H1 (cell line): Measurements from ENCODE around the gene HRH3. TPM values are rescaled to one million over a fixed set of nuclear protein-coding genes. Genes with fewer than 3 reads are reported as not detected.

Experiments
- CTCF ChIA-PET: fragments of 300-600 bp; sonication (Branson Sonifier 250); formaldehyde crosslinking; loops from one replicate; lab custom pipeline; 2021; ENCODE audit not compliant: partially characterized antibody; lab: Charles Lee
- POLR2A ChIA-PET: fragments of 300-600 bp; sonication (Branson Sonifier 250); formaldehyde crosslinking; loops from one replicate; lab custom pipeline; 2021; ENCODE audit warnings: inconsistent platforms; ENCODE audit not compliant: partially characterized antibody; lab: Charles Lee
- DNase-seq, 2 experiments: peaks; one replicate each; pipeline versions ENCODE4 v3.0.0 to v3.0.0-alpha.2; 2010 to 2022; ENCODE audit warnings: low spot score in 2 of 2, low read depth in 1 of 2, mixed read lengths in 1 of 2
- FAIRE-seq: peaks from 2 replicates; lab custom pipeline; 2011; peaks lifted over from hg19 to GRCh38; lab: Jason Lieb, UNC
- H2AFZ ChIP-seq: 2 replicates; pipeline ENCODE4 v1.8.1; 2012; ENCODE audit warnings: low read length, inconsistent platforms
- H2AK5ac ChIP-seq: 2 replicates; pipeline ENCODE4 v1.6.1; 2013; ENCODE audit warnings: low read depth, low read length
- H2BK120ac ChIP-seq: replicated peaks from 2 replicates; pipeline ENCODE3; 2013; ENCODE audit warnings: low read depth, low read length, inconsistent platforms
- H2BK12ac ChIP-seq: 2 replicates; pipeline ENCODE4 v1.6.1; 2013; ENCODE audit warnings: low read depth, low read length
- H2BK15ac ChIP-seq: 2 replicates; pipeline ENCODE4 v1.6.1; 2013; ENCODE audit warnings: low read length
- H2BK20ac ChIP-seq: 2 replicates; pipeline ENCODE4 v1.6.1; 2013; ENCODE audit warnings: low read length
- H2BK5ac ChIP-seq: 2 replicates; pipeline ENCODE4 v1.6.1; 2013; ENCODE audit warnings: low read depth, low read length
- H3K14ac ChIP-seq: 2 replicates; pipeline ENCODE4 v1.6.1; 2013; ENCODE audit warnings: inconsistent platforms; ENCODE audit not compliant: insufficient read length
- H3K18ac ChIP-seq: 2 replicates; pipeline ENCODE4 v1.6.1; 2013; ENCODE audit warnings: low read length; ENCODE audit errors: extremely low read depth
- H3K23ac ChIP-seq: 2 replicates; pipeline ENCODE4 v1.6.1; 2013; ENCODE audit warnings: inconsistent platforms; ENCODE audit not compliant: insufficient read length
- H3K23me2 ChIP-seq: 2 replicates; pipeline ENCODE4 v1.6.1; 2013; ENCODE audit warnings: low read depth, low read length
- H3K27ac ChIP-seq: 2 replicates; pipeline ENCODE4 v1.6.1; 2011; ENCODE audit warnings: low read depth, low read length, inconsistent platforms
- H3K27me3 ChIP-seq, 4 experiments: replicated peaks in 1 of 4; 1 replicate in 1 of 4; 2 replicates in 3 of 4; pipeline versions ENCODE4 v1.6.1 to v1.8.1; 2011 to 2013; ENCODE audit warnings: low read length in 3 of 4, mild to moderate bottlenecking in 3 of 4, inconsistent platforms in 2 of 4, mixed read lengths in 2 of 4, moderate library complexity in 1 of 4; ENCODE audit not compliant: control insufficient read depth in 3 of 4, insufficient read depth in 3 of 4; ENCODE audit errors: extremely low read depth in 1 of 4
- H3K36me3 ChIP-seq, 4 experiments: 2 replicates each; pipeline versions ENCODE4 v1.6.1 to v1.8.1; 2011 to 2013; ENCODE audit warnings: mild to moderate bottlenecking in 4 of 4, low read length in 3 of 4, moderate library complexity in 2 of 4, control low read depth in 1 of 4, inconsistent platforms in 1 of 4; ENCODE audit not compliant: insufficient read depth in 4 of 4, control insufficient read depth in 2 of 4
- H3K4ac ChIP-seq: replicated peaks from 2 replicates; pipeline ENCODE3; 2013; ENCODE audit warnings: low read length, low read depth, mixed read lengths, inconsistent platforms; ENCODE audit not compliant: insufficient read length
- H3K4me1 ChIP-seq, 4 experiments: replicated peaks in 1 of 4; 1 replicate in 1 of 4; 2 replicates in 3 of 4; pipeline versions ENCODE4 v1.6.1 to v1.8.1; 2011 to 2013; ENCODE audit warnings: low read length in 3 of 4, inconsistent platforms in 2 of 4, mixed read lengths in 1 of 4; ENCODE audit not compliant: insufficient read depth in 4 of 4, control insufficient read depth in 3 of 4
- H3K4me2 ChIP-seq, 2 experiments: 2 replicates each; pipeline versions ENCODE4 v1.6.1 to v1.8.1; 2011 to 2013; ENCODE audit warnings: low read depth in 2 of 2, low read length in 2 of 2, control low read depth in 1 of 2, inconsistent platforms in 1 of 2, mild to moderate bottlenecking in 1 of 2; ENCODE audit not compliant: insufficient read depth in 1 of 2
- H3K4me3 ChIP-seq, 4 experiments: fragments of 200-600, 300-600 bp in 1 of 4; sonication (generic), shearing (Covaris generic), sonication (Bioruptor Twin) in 1 of 4; 2 replicates each; pipeline versions ENCODE4 v1.5.1 to v1.8.1; 2011 to 2016; ENCODE audit warnings: low read length in 4 of 4, low read depth in 3 of 4, control low read depth in 2 of 4, inconsistent platforms in 2 of 4, mild to moderate bottlenecking in 2 of 4, mixed read lengths in 1 of 4, moderate library complexity in 1 of 4; ENCODE audit not compliant: insufficient read depth in 2 of 4; ENCODE audit errors: extremely low read depth in 1 of 4
- H3K56ac ChIP-seq: replicated peaks from 2 replicates; pipeline ENCODE3; 2013; ENCODE audit warnings: low read depth, mild to moderate bottlenecking, mixed read lengths, low read length, inconsistent platforms; ENCODE audit not compliant: insufficient read length
- H3K79me1 ChIP-seq: 2 replicates; pipeline ENCODE4 v1.6.1; 2013; ENCODE audit warnings: low read depth, low read length, control low read depth
- H3K79me2 ChIP-seq, 2 experiments: 2 replicates each; pipeline versions ENCODE4 v1.6.1 to v1.8.1; 2012 to 2013; ENCODE audit warnings: low read length in 2 of 2, mild to moderate bottlenecking in 2 of 2, inconsistent platforms in 1 of 2; ENCODE audit not compliant: insufficient read depth in 2 of 2, control insufficient read depth in 1 of 2
- H3K9ac ChIP-seq, 4 experiments: replicated peaks in 1 of 4; 1 replicate in 1 of 4; 2 replicates in 3 of 4; pipeline versions ENCODE4 v1.6.1 to v1.8.1; 2011 to 2013; ENCODE audit warnings: low read depth in 3 of 4, low read length in 3 of 4, control low read depth in 2 of 4, mild to moderate bottlenecking in 2 of 4, moderate library complexity in 2 of 4, inconsistent platforms in 1 of 4; ENCODE audit errors: extremely low read depth in 1 of 4
- H3K9me3 ChIP-seq, 2 experiments: 2 replicates each; pipeline versions ENCODE4 v1.6.1 to v1.8.1; 2012 to 2013; ENCODE audit warnings: mild to moderate bottlenecking in 2 of 2, moderate library complexity in 2 of 2, control low read depth in 1 of 2, inconsistent platforms in 1 of 2, low read depth in 1 of 2, low read length in 1 of 2, mixed read lengths in 1 of 2; ENCODE audit not compliant: insufficient read depth in 2 of 2
- H4K20me1 ChIP-seq, 2 experiments: replicated peaks in 1 of 2; 2 replicates each; pipeline versions ENCODE3 to v1.8.1; 2011 to 2013; ENCODE audit warnings: inconsistent platforms in 2 of 2, low read length in 2 of 2, mild to moderate bottlenecking in 1 of 2; ENCODE audit not compliant: insufficient read depth in 2 of 2, control insufficient read depth in 1 of 2
- H4K5ac ChIP-seq: 2 replicates; pipeline ENCODE4 v1.6.1; 2013; ENCODE audit warnings: low read length, low read depth, mixed read lengths, inconsistent platforms; ENCODE audit not compliant: insufficient read length
- H4K8ac ChIP-seq: 2 replicates; pipeline ENCODE4 v1.8.0; 2013; ENCODE audit warnings: mild to moderate bottlenecking, moderate library complexity, low read length, inconsistent platforms; ENCODE audit not compliant: insufficient read depth; ENCODE audit errors: extremely low read depth
- H4K91ac ChIP-seq: replicated peaks from 2 replicates; pipeline ENCODE3; 2013; ENCODE audit warnings: low read length, mixed read lengths, inconsistent platforms; ENCODE audit not compliant: insufficient read length
- BACH1 ChIP-seq: IDR thresholded peaks from 2 replicates; pipeline ENCODE4 v1.6.1; 2012; ENCODE audit warnings: low read length, improper control_type of control experiment
- BRCA1 ChIP-seq: IDR thresholded peaks from 2 replicates; pipeline ENCODE4 v1.6.1; 2012; ENCODE audit warnings: low read depth, low read length, improper control_type of control experiment
- GTF2F1 ChIP-seq: IDR thresholded peaks from 2 replicates; pipeline ENCODE4 v1.6.1; 2012; ENCODE audit warnings: low read depth, low read length, improper control_type of control experiment, borderline replicate concordance
- JUND ChIP-seq: IDR thresholded peaks from 2 replicates; pipeline ENCODE4 v1.6.1; 2011; ENCODE audit warnings: mild to moderate bottlenecking, improper control_type of control experiment, low read length
- KDM5A ChIP-seq: fragments of 200-600 bp; IDR thresholded peaks from 2 replicates; pipeline ENCODE4 v1.7.1; 2012; ENCODE audit warnings: mild to moderate bottlenecking, low read length, inconsistent platforms, mixed read lengths
- RXRA ChIP-seq: IDR thresholded peaks from 2 replicates; pipeline ENCODE4 v1.6.1; 2011; ENCODE audit warnings: low read depth, mild to moderate bottlenecking, low read length, moderate library complexity; ENCODE audit not compliant: insufficient read depth
- SIN3A ChIP-seq, 2 experiments: IDR thresholded peaks in 1 of 2; conservative IDR thresholded peaks in 1 of 2; 2 replicates each; pipeline ENCODE4 v1.6.1; 2011 to 2012; ENCODE audit warnings: low read length in 2 of 2, improper control_type of control experiment in 1 of 2, low read depth in 1 of 2, mild to moderate bottlenecking in 1 of 2
- SUZ12 ChIP-seq: fragments of 200-600 bp; sonication (generic); IDR thresholded peaks from 2 replicates; pipeline ENCODE4 v1.6.1; 2012; ENCODE audit warnings: mild to moderate bottlenecking, inconsistent platforms, low read length, moderate library complexity, mixed read lengths
- TBP ChIP-seq: IDR thresholded peaks from 2 replicates; pipeline ENCODE4 v1.6.1; 2011; ENCODE audit warnings: low read depth, low read length, improper control_type of control experiment
- WGBS, 2 experiments: shearing (Covaris generic) in 1 of 2; methylation state at CpG; one replicate each; pipeline versions ENCODE4 v1.1.6 to v1.1.7; 2013 to 2015; ENCODE audit warnings: low lambda C conversion rate in 2 of 2, mixed read lengths in 2 of 2, inconsistent platforms in 1 of 2, low coverage in 1 of 2, missing lambda C conversion rate in 1 of 2; ENCODE audit not compliant: insufficient replicate concordance in 2 of 2, insufficient coverage in 1 of 2, insufficient read length in 1 of 2; ENCODE audit errors: extremely low coverage in 1 of 2, missing lambda C conversion rate in 1 of 2; 5-methylcytosine and 5-hydroxymethylcytosine counted together
- polyA plus RNA-seq, 7 experiments: library from polyadenylated mRNA; depleted of rRNA in 3 of 7; stranded (reverse) in 5 of 7; unstranded in 2 of 7; fragments of >200 nt in 5 of 7; fragments of 200-250 nt in 2 of 7; gene quantifications; 1 replicate in 5 of 7; 2 replicates in 1 of 7; 4 replicates in 1 of 7; pipeline versions ENCODE4 v1.2.1 to v1.2.3, GENCODE V29; 2011 to 2013; ENCODE audit warnings: missing spikeins in 2 of 7, mixed read lengths in 2 of 7
- total RNA-seq: library from RNA; stranded (reverse); fragmentation: NEBNext Ultra II Directional; extraction: Animal tissue kit (Norgen Biotek cat#: 25700); gene quantifications from 2 replicates; pipeline ENCODE4 v1.2.1, GENCODE V29; 2021
- TF ChIP-seq, protein P1 (sequence below), 3 experiments: IDR thresholded peaks; 1 replicate in 2 of 3; 2 replicates in 1 of 3; pipeline versions ENCODE4 v1.5.1 to v1.6.1; 2011; ENCODE audit warnings: low read length in 3 of 3, mild to moderate bottlenecking in 3 of 3, inconsistent platforms in 2 of 3, low read depth in 1 of 3, moderate library complexity in 1 of 3; ENCODE audit not compliant: insufficient read depth in 1 of 3; ENCODE audit errors: control extremely low read depth in 1 of 3

The HRH3 gene
- total and polyA plus RNA-seq, 2 of the 8 experiments (the other 6 are each of a cell fraction or from before 2014, with no cell fraction given), result 2.0 to 4.5 TPM

DNA sequence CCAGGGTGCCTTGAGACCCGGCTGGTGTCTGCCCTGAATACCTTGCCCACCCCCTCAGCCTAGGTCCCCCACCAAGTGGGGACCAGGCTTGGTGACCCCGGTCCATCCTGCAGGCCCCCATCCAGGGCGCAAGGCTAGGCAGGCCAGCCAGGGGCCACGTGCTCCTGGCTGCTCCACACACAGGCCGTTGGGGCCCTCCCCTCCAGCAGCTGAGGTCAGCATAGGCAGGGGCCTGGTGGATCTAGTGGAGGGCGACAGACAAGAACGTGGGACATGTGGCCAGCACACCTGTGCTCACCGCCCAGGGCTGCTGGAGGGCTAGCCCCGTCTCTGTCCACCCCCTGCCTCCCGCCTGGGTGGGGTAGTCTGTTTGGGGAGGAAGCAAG is 7.5 kb upstream of the HRH3 start:
- Histone ChIP-seq H3K79me2 (no peaks in the 10 kb centered on the region), H3K4me1 (peaks cover 0 to 7% (median 5%) of the 10 kb centered on the region in 4 experiments; a peak in 5 of 7 replicates), H3K27me3 (peaks cover 0 to 18% (median 3%) of the 10 kb centered on the region in 4 experiments; a peak in 3 of 7 replicates), H2AFZ (no peak overlapping the region; the same call in 1 of the 2 replicates), H3K23ac (no peak overlapping the region), H2BK5ac (no peak overlapping the region), H3K14ac (no peak overlapping the region), H3K27ac (no peak overlapping the region), H4K5ac (no peak overlapping the region), H3K23me2 (peaks cover 18% of the 10 kb centered on the region), H3K9ac (0 out of 7 replicates have a peak overlapping the region, but pooled peaks of 1 of the 4 experiments have one; percentile 9), H2BK120ac (no peak overlapping the region), H3K79me1 (0 out of 2 replicates have a peak, but pooled peaks cover 2% of the 10 kb centered on the region), H2BK12ac (peak overlapping the region; percentile 68; the same call in 1 of the 2 replicates), H2BK15ac (peak overlapping the region; percentile 61; the same call in 1 of the 2 replicates), H2AK5ac (no peak overlapping the region), H3K4me3 (no peak overlapping the region), H3K9me3 (peaks cover 0 to 3% of the 10 kb centered on the region in 2 experiments; a peak in 1 of 4 replicates), H4K20me1 (peaks cover 0 to 15% of the 10 kb centered on the region in 2 experiments), H3K36me3 (no peaks in the 10 kb centered on the region), H3K56ac (no peak overlapping the region), H3K18ac (peak overlapping the region; percentile 19; the same call in 1 of the 2 replicates), H4K91ac (peak overlapping the region; percentile 73), H4K8ac (no peak overlapping the region; the same call in 1 of the 2 replicates), H3K4ac (no peak overlapping the region), H3K4me2 (peak overlapping the region in 1 of 2 experiments; percentile 47; a peak in 2 of 4 replicates), H2BK20ac (no peak overlapping the region)
- WGBS, 2 experiments, result 82% methylated on average over 8 of the region's 10 CpGs; no CpG with 5 or more reads in 1 of the 2 experiments
- POLR2A ChIA-PET, result interaction anchor here (1.0 to 2.3 kb wide), 3 partner anchors 8 to 85 kb away, joined by 3 to 9 read pairs (median 6); partner anchors contain the start of gene PSMA7
- DNase-seq (no peak), FAIRE-seq (no peak)
- TF ChIP-seq KDM5A (no peak), JUND (no peak), SUZ12 (no peak), RXRA (no peak), BRCA1 (no peak), TBP (no peak), GTF2F1 (no peak), SIN3A (conservative IDR thresholded peaks at IDR 0.05 in 1 of 2, IDR thresholded peaks at IDR 0.05 in 1 of 2; ENCODE audit: low read depth in 1 of 2, low read length in 2 of 2) (no peak), BACH1 (no peak)
- TF ChIP-seq, protein P1, sequence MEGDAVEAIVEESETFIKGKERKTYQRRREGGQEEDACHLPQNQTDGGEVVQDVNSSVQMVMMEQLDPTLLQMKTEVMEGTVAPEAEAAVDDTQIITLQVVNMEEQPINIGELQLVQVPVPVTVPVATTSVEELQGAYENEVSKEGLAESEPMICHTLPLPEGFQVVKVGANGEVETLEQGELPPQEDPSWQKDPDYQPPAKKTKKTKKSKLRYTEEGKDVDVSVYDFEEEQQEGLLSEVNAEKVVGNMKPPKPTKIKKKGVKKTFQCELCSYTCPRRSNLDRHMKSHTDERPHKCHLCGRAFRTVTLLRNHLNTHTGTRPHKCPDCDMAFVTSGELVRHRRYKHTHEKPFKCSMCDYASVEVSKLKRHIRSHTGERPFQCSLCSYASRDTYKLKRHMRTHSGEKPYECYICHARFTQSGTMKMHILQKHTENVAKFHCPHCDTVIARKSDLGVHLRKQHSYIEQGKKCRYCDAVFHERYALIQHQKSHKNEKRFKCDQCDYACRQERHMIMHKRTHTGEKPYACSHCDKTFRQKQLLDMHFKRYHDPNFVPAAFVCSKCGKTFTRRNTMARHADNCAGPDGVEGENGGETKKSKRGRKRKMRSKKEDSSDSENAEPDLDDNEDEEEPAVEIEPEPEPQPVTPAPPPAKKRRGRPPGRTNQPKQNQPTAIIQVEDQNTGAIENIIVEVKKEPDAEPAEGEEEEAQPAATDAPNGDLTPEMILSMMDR (IDR thresholded peaks at IDR 0.05; ENCODE audit: control extremely low read depth in 1 of 3, insufficient read depth in 1 of 3, low read depth in 1 of 3, low read length in 3 of 3), result no peak
- CTCF ChIA-PET, result interaction anchor here (1.1 to 1.5 kb wide), 4 partner anchors 9 to 22 kb away, joined by 3 to 5 read pairs (median 3); no protein-coding TSS in a partner anchor
